Kidney (tissue), 14 donors: Measurements from ENCODE around the gene PLIN5. TPM values are rescaled to one million over a fixed set of nuclear protein-coding genes. Genes with fewer than 3 reads are reported as not detected.

Experiments used
- DNase-seq, 5 donors: peaks; one replicate each; pipeline ENCODE4 v3.0.0-alpha.2; 2013 to 2020
- FAIRE-seq: peaks from 2 replicates; lab custom pipeline; 2012; peaks lifted over from hg19 to GRCh38; lab: Jason Lieb, UNC
- H3K27ac ChIP-seq, 2 donors: one replicate each; pipeline ENCODE4 v1.7.0; 2013; ENCODE audit warnings: low read depth in 2 of 2, low read length in 2 of 2, inconsistent platforms in 1 of 2
- H3K27me3 ChIP-seq: one replicate; pipeline ENCODE4 v1.7.1; 2013; ENCODE audit warnings: low read length, inconsistent platforms; ENCODE audit not compliant: control insufficient read depth, insufficient read depth
- H3K36me3 ChIP-seq, 3 donors: one replicate each; pipeline versions ENCODE4 v1.7.0 to v1.7.1; 2013; ENCODE audit warnings: low read length in 3 of 3, control low read depth in 1 of 3, inconsistent platforms in 1 of 3; ENCODE audit not compliant: insufficient read depth in 3 of 3, control insufficient read depth in 2 of 3
- H3K4me1 ChIP-seq, 3 donors: one replicate each; pipeline versions ENCODE4 v1.7.0 to v1.7.1; 2013; ENCODE audit warnings: low read length in 3 of 3, inconsistent platforms in 1 of 3, low read depth in 1 of 3; ENCODE audit not compliant: control insufficient read depth in 2 of 3, insufficient read depth in 2 of 3
- H3K4me3 ChIP-seq, 3 donors: one replicate each; pipeline versions ENCODE4 v1.7.0 to v1.8.1; 2013; ENCODE audit warnings: low read length in 3 of 3, control low read depth in 1 of 3, inconsistent platforms in 1 of 3
- H3K9ac ChIP-seq, 3 donors: one replicate each; pipeline versions ENCODE4 v1.7.0 to v1.7.1; 2013; ENCODE audit warnings: low read length in 3 of 3, control low read depth in 1 of 3, inconsistent platforms in 1 of 3
- H3K9me3 ChIP-seq, 3 donors: one replicate each; pipeline versions ENCODE4 v1.7.0 to v1.7.1; 2013; ENCODE audit warnings: low read length in 3 of 3, control low read depth in 1 of 3, inconsistent platforms in 1 of 3; ENCODE audit not compliant: control insufficient read depth in 2 of 3, insufficient read depth in 1 of 3
- CTCF ChIP-seq: IDR thresholded peaks from 3 replicates; pipeline ENCODE4 v1.5.1; 2012; ENCODE audit warnings: mild to moderate bottlenecking, moderate library complexity, borderline replicate concordance; ENCODE audit not compliant: insufficient read depth; ENCODE audit errors: extremely low read depth
- intact Hi-C: fragments of 100-400 bp; cut with DNase I; formaldehyde crosslinking; loops from one replicate; pipeline ENCODE4 v1.11.1; 2022
- polyA plus RNA-seq: library from polyadenylated mRNA; stranded (reverse); fragments of 350-450 nt; fragmentation: Illumina TruSeq; extraction: RNeasy Lipid Tissue Mini Kit (QIAGEN cat#74804); gene quantifications from one replicate; pipeline ENCODE4 v1.2.3, GENCODE V29; 2014; ENCODE audit warnings: low read depth, low replicate concordance; ENCODE audit not compliant: insufficient read depth
- total RNA-seq: library from RNA; stranded (reverse); fragmentation: NEBNext Ultra II Directional; extraction: Animal tissue kit (Norgen Biotek cat#: 25700); gene quantifications from one replicate; pipeline ENCODE4 v1.2.1, GENCODE V29; 2021
- donor health status: control.
- donor health status: control.
- donor health status: control.
- donor health status: control.
- donor health status: control.
- donor health status: DM: yes; HTN: yes; CAD: no.
- donor health status: Normal renal cell carcinoma (clear cell type).

PLIN5 gene
- total and polyA plus RNA-seq, 2 donors from 2014 or later: 21.2 to 30.7 TPM

DNA sequence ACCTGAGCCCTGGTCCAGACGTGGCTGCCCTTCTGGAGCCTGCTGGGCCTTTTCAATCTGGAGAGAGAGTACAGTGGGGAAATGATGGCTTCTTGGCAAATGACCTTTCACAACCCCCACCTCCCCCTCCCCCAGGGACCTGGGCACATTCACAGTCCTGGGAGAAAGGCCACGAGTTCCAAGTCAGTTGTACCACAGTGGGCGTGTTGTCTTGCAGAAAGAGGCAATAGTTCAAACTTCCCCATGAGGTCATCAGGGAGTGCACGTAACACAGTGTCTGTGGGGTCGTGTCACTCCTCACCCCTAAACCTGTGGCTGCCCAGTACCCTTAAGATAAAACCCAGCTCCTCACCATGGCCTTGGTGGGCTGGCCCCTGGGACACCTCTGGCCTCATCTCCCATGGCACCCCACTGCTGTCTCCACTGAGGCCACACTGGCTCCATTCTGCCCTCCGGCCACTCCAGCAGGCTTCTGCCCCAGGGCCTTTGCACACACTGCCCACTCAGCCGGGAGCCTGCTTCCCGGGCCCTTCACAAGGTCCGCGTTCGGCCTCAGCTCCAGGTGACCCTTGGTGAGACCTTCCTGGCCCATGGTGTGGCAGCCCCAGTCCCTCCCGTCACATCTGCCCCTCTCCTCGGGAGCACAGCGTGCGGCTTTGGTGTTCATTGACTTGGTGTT lies 30.0 kb downstream of the PLIN5 start:
- DNase-seq (no peak), FAIRE-seq (no peak)
- H3K27ac ChIP-seq: no peak overlapping the region
- no peaks in the 10 kb centered on the region for H3K9me3 ChIP-seq
- intact Hi-C loops: no loop called here
- H3K4me1 ChIP-seq: no peaks in the 10 kb centered on the region
- H3K4me3 ChIP-seq: no peak overlapping the region
- H3K27me3 ChIP-seq: no peaks in the 10 kb centered on the region
- peaks cover 0 to 2% (median 0%) of the 10 kb centered on the region in 3 donors for H3K36me3 ChIP-seq
- no peak overlapping the region for H3K9ac ChIP-seq
- TF ChIP-seq CTCF: no peak

DNA sequence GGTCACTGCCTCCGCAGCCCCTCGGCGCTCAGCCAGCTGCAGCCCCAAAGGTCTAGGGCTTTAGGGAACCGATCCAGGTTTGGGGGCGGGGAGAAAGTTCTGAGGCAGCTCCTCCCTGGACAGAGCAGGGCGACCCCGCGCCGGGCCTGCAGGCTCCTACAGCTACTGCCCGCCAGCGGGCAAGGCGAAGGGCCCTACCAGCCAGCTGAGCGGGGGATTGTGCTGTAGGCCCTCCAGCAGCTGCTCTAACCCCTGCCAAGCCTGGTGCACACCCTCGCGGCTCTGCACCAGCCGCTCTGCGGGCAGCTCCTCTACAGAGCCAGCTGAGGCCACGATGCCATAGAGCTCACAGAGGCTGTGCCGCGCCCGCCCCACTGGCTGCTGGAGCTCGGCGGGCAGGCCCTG lies 30.7 kb downstream of the PLIN5 start:
- no peaks in the 10 kb centered on the region for H3K27me3 ChIP-seq
- TF ChIP-seq CTCF: no peak
- peaks cover 0 to 2% (median 0%) of the 10 kb centered on the region in 3 donors for H3K36me3 ChIP-seq
- no peak overlapping the region for H3K4me3 ChIP-seq
- intact Hi-C loops: no loop called here
- no peak for FAIRE-seq
- H3K9me3 ChIP-seq: no peaks in the 10 kb centered on the region
- H3K27ac ChIP-seq: no peak overlapping the region
- H3K9ac ChIP-seq: no peak overlapping the region
- H3K4me1 ChIP-seq: no peaks in the 10 kb centered on the region
- DNase-seq: no peak

- intact Hi-C loops: no loop called here
- Histone ChIP-seq H3K9me3 (no peaks in the 10 kb centered on the region), H3K9ac (no peak overlapping the region), H3K27me3 (no peaks in the 10 kb centered on the region), H3K4me3 (no peak overlapping the region), H3K36me3 (peaks cover 0 to 2% (median 0%) of the 10 kb centered on the region in 3 donors), H3K4me1 (no peaks in the 10 kb centered on the region), H3K27ac (no peak overlapping the region)
- TF ChIP-seq CTCF: no peak
- DNase-seq: no peak
- no peak for FAIRE-seq
These were observed 31.2 kb downstream of the PLIN5 start for GRCh38 chr19:4503825-4504170.
